Spleen (tissue), 11 donors: ENCODE results near the gene PSMG4. TPM values are rescaled to one million over a fixed set of nuclear protein-coding genes. Genes with fewer than 3 reads are reported as not detected.
A peak's percentile ranks its signal among the peaks of the same experiment; 100 is the strongest.

Experiments
- DNase-seq: peaks from one replicate; pipeline ENCODE4 v3.0.0-alpha.2; 2020
- H3K27ac ChIP-seq, 8 donors: fragments of 200-600 bp; sonication (generic) in 7 of 8; 1 replicate in 4 of 8; 2 replicates in 4 of 8; pipeline versions ENCODE4 v1.5.0 to v1.8.0; 2016 to 2021; ENCODE audit warnings: inconsistent platforms in 4 of 8, mild to moderate bottlenecking in 4 of 8, moderate library complexity in 1 of 8
- H3K27me3 ChIP-seq, 7 donors: fragments of 200-600 bp; sonication (generic) in 6 of 7; replicated peaks in 1 of 7; 1 replicate in 4 of 7; 2 replicates in 3 of 7; pipeline versions ENCODE4 v1.5.0 to v1.8.0; 2016 to 2021; ENCODE audit warnings: inconsistent platforms in 3 of 7, mild to moderate bottlenecking in 1 of 7
- H3K36me3 ChIP-seq, 6 donors: fragments of 200-600 bp; sonication (generic) in 5 of 6; 1 replicate in 4 of 6; 2 replicates in 2 of 6; pipeline versions ENCODE4 v1.5.0 to v1.8.0; 2016 to 2021; ENCODE audit warnings: inconsistent platforms in 2 of 6
- H3K4me1 ChIP-seq, 6 donors: fragments of 200-600 bp; sonication (generic) in 5 of 6; 1 replicate in 3 of 6; 2 replicates in 3 of 6; pipeline versions ENCODE4 v1.5.0 to v1.8.0; 2016 to 2021; ENCODE audit warnings: inconsistent platforms in 3 of 6
- H3K4me3 ChIP-seq, 8 donors: fragments of 200-600 bp; sonication (generic) in 7 of 8; 1 replicate in 4 of 8; 2 replicates in 4 of 8; pipeline versions ENCODE4 v1.5.0 to v1.8.0; 2016 to 2021; ENCODE audit warnings: inconsistent platforms in 4 of 8, mild to moderate bottlenecking in 4 of 8, moderate library complexity in 2 of 8
- H3K9me3 ChIP-seq, 8 donors: fragments of 200-600 bp; sonication (generic) in 7 of 8; 1 replicate in 4 of 8; 2 replicates in 4 of 8; pipeline versions ENCODE4 v1.5.0 to v1.8.0; 2016 to 2021; ENCODE audit warnings: inconsistent platforms in 4 of 8
- POLR2A ChIP-seq, 3 donors: fragments of 450-650 bp; IDR thresholded peaks; one replicate each; pipeline ENCODE4 v1.5.1; 2017; ENCODE audit warnings: antibody characterized with exemption in 3 of 3, mild to moderate bottlenecking in 1 of 3
- POLR2AphosphoS5 ChIP-seq, 3 donors: sonication (generic); formaldehyde crosslinking; IDR thresholded peaks; one replicate each; pipeline ENCODE4 v1.5.1; 2017; ENCODE audit warnings: antibody characterized with exemption in 3 of 3
- WGBS, 5 donors: extraction: QIAGEN DNeasy Blood & Tissue Kit in 3 of 5; methylation state at CpG; one replicate each; pipeline versions ENCODE4 v1.1.5 to v1.1.7; 2013 to 2018; 5-methylcytosine and 5-hydroxymethylcytosine counted together
- intact Hi-C: fragments of 100-400 bp; cut with DNase I; formaldehyde crosslinking; loops from one replicate; pipeline ENCODE4 v1.15.0; 2023; ENCODE audit warnings: low total_unique reads
- polyA plus RNA-seq, 3 donors: library from polyadenylated mRNA; stranded (reverse); fragments of 200-250 nt; gene quantifications; one replicate each; pipeline ENCODE4 v1.2.1, GENCODE V29; 2013
- total RNA-seq, 7 donors: library from RNA; depleted of rRNA in 3 of 7; stranded (reverse); fragments of >200 nt in 3 of 7; fragmentation: NEBNext Ultra II Directional in 4 of 7; extraction: Animal tissue kit (Norgen Biotek cat#: 25700) in 4 of 7; gene quantifications; one replicate each; pipeline versions ENCODE4 v1.1.0 to v1.2.1, GENCODE V29; 2016 to 2021
- TF ChIP-seq, protein P1 (sequence below), 11 experiments: fragments of 200-600 bp in 7 of 11; fragments of 450-650 bp in 4 of 11; sonication (generic) in 4 of 11; IDR thresholded peaks in 8 of 11; conservative IDR thresholded peaks in 3 of 11; 1 replicate in 7 of 11; 2 replicates in 4 of 11; pipeline versions ENCODE4 v1.4.0 to v1.8.0; 2016 to 2021; ENCODE audit warnings: antibody characterized with exemption in 11 of 11, inconsistent platforms in 4 of 11, mild to moderate bottlenecking in 1 of 11
- donor health status: healthy with polysubstance abuse.
- donor health status: DM: no; HTN: no; CAD: no; lungs with moderate emphysema.
- donor health status: DM: no; HTN: no; CAD: no.
- donor health status: Bipolar disorder and iron deficiency.
- donor health status: healthy.
- donor health status: DM: no; HTN: no; CAD: no.
- donor health status: DM: yes; HTN: yes; CAD: no.

Gene PSMG4
- total and polyA plus RNA-seq, 10 donors, result 12.1 to 41.6 (median 18.5) TPM

DNA sequence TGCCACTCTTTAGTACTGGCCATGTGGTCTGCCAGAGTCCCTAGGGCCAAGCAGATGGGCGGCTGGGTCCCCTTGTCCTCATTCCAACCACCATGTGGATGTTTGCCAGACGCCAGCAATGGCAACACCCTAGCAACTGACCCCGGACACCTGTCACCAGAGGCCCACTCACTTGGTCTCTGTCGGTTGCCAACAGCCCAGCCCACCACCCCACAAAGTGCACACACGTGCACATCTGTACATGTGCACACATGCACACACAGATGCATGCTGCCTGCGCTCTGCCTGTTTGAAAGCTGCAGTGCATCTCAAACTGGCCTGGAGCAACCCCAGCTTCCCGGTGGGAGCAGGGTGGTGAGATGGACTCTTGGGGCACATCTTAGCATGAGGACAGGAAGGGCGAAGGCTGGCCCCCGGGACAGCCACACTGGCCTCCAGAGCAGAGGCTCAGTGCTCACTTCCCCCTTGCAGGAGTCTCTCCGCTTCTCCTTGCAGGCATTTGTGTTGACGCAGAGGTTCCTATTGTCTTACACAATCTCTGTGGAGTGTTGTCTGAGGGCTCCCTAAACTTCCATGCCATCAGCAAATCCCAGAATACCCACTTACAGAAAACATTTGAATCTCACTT, 54.0 kb downstream of the PSMG4 start:
- DNase-seq, result peak; percentile 73
- no peaks in the 10 kb centered on the region for H3K9me3 ChIP-seq
- no peak overlapping the region for H3K27ac ChIP-seq
- no peaks in the 10 kb centered on the region for H3K36me3 ChIP-seq
- peaks cover 0 to under 1% (median 0%) of the 10 kb centered on the region in 6 donors for H3K4me1 ChIP-seq
- intact Hi-C loops, result no loop called here
- TF ChIP-seq, protein P1, sequence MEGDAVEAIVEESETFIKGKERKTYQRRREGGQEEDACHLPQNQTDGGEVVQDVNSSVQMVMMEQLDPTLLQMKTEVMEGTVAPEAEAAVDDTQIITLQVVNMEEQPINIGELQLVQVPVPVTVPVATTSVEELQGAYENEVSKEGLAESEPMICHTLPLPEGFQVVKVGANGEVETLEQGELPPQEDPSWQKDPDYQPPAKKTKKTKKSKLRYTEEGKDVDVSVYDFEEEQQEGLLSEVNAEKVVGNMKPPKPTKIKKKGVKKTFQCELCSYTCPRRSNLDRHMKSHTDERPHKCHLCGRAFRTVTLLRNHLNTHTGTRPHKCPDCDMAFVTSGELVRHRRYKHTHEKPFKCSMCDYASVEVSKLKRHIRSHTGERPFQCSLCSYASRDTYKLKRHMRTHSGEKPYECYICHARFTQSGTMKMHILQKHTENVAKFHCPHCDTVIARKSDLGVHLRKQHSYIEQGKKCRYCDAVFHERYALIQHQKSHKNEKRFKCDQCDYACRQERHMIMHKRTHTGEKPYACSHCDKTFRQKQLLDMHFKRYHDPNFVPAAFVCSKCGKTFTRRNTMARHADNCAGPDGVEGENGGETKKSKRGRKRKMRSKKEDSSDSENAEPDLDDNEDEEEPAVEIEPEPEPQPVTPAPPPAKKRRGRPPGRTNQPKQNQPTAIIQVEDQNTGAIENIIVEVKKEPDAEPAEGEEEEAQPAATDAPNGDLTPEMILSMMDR (IDR thresholded peaks at IDR 0.05 in 8 of 11, conservative IDR thresholded peaks at IDR 0.05 in 3 of 11), result no peak
- no peak for TF ChIP-seq POLR2A (IDR thresholded peaks at IDR 0.05)
- TF ChIP-seq POLR2AphosphoS5 (IDR thresholded peaks at IDR 0.05), result peak in 2 of 3 donors; percentile 34 to 40
- 66 to 83% (median 74%) methylated on average over 5 to 11 of the region's 11 CpGs for WGBS, 5 donors
- H3K4me3 ChIP-seq, result no peak overlapping the region
- H3K27me3 ChIP-seq, result peaks cover 0 to 9% (median 0%) of the 10 kb centered on the region in 7 donors

DNA sequence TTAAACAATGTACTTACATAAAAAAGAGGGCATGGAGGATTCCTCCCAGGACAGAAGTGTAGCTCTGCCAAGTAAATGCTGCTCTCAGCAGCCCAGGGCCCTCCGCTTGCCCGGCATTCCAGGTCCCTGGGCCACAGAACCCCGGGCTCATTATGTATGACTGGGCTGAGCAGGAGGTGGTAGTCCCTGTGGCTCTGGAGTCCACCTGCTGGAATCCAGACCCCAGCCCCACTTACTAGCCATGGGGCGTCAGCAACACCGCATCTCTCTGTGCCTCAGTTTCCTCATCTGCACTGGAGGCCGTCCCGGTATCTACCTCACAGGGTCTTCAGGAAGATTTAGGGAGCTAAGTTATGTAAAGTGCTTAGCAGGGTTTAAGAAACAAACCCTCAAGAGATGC, 55.4 kb downstream of the PSMG4 start:
- no peak overlapping the region for H3K4me3 ChIP-seq
- intact Hi-C loops, result no loop called here
- H3K27ac ChIP-seq, result no peak overlapping the region
- 88 to 98% (median 94%) methylated on average over 6 to 7 of the region's 7 CpGs for WGBS, 5 donors
- DNase-seq, result peak; percentile 16
- TF ChIP-seq POLR2A (IDR thresholded peaks at IDR 0.05), result no peak
- TF ChIP-seq POLR2AphosphoS5 (IDR thresholded peaks at IDR 0.05), result no peak
- TF ChIP-seq, protein P1 (IDR thresholded peaks at IDR 0.05 in 8 of 11, conservative IDR thresholded peaks at IDR 0.05 in 3 of 11), result no peak
- H3K4me1 ChIP-seq, result peaks cover 0 to 10% (median 8%) of the 10 kb centered on the region in 6 donors
- no peaks in the 10 kb centered on the region for H3K36me3 ChIP-seq
- H3K27me3 ChIP-seq, result peaks cover 0 to 17% (median 0%) of the 10 kb centered on the region in 7 donors
- H3K9me3 ChIP-seq, result no peaks in the 10 kb centered on the region

DNA sequence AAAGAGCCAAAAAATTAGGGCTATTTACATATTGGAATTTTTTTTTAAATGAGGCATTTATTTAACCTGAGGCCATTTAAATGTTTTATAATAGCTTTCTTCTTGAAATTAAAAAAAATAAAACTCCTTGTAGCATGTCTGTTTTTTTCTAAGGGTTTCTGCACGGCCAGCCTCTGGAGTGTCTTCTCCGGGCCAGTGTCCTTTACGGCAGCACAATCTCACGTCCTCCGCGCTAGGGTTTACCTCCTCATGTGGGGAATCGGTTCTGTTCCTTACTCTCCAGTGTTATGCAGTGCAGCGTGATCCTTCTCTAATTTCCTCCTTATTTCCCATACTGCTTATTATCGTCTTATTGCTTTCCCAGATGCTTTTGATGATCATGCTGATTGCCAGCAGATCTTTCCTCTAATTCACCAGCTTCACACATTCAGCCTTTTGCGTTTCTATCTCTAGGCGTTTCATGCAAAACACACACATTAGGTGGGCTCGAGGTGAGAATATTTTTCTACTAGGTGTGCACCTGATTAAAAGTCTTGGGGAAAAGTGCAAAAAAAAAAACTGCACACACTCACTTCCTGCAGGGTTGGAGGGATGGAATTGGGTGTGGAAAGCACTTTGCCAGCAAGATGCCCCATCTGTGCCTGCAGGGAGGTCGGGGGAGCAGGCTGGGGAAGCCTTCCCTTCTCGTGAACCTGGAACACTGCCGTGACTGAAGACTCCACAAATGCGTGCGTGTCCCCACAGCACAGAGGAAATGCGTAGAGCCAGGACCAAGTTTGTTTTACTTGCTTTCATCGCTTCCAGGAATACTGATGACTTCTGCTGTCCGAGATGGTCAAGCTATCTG, 56.1 kb downstream of the PSMG4 start:
- Histone ChIP-seq H3K4me1 (peaks cover 0 to 10% (median 8%) of the 10 kb centered on the region in 6 donors), H3K9me3 (no peaks in the 10 kb centered on the region), H3K4me3 (no peak overlapping the region), H3K27me3 (peaks cover 0 to 17% (median 0%) of the 10 kb centered on the region in 7 donors), H3K36me3 (no peaks in the 10 kb centered on the region), H3K27ac (no peak overlapping the region)
- peak; percentile 44 for DNase-seq
- WGBS, 5 donors, result 85 to 93% (median 90%) methylated on average over 19 to 20 of the region's 20 CpGs
- no peak for TF ChIP-seq POLR2A (IDR thresholded peaks at IDR 0.05)
- TF ChIP-seq, protein P1 (IDR thresholded peaks at IDR 0.05 in 8 of 11, conservative IDR thresholded peaks at IDR 0.05 in 3 of 11), result no peak
- TF ChIP-seq POLR2AphosphoS5 (IDR thresholded peaks at IDR 0.05), result no peak
- intact Hi-C loops, result no loop called here

DNA sequence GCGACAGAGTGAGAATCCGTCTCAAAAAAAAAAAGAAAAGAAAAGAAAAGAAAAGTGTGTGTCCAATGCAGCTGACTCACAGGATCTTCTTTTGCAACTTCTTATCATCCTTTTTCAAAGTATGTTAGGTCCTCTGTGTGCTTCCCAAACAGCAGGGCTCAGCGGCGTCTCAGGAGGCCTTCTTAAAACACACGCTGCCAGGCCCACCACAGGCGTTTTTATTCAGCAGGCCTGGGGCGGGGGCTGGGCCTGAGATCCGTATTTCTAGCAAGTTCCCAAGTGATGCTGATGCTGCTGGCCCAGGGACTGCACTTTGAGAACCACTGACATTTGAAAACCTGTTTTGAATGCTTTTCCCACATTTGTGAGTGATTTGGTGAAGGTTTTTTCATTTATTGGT, 57.1 kb downstream of the PSMG4 start:
- peaks cover 0 to 10% (median 8%) of the 10 kb centered on the region in 6 donors for H3K4me1 ChIP-seq
- no peak overlapping the region for H3K27ac ChIP-seq
- H3K27me3 ChIP-seq, result peaks cover 0 to 17% (median 0%) of the 10 kb centered on the region in 7 donors
- peak; percentile 41 for DNase-seq
- no peaks in the 10 kb centered on the region for H3K36me3 ChIP-seq
- 86 to 95% (median 90%) methylated on average over 8 of the region's 8 CpGs for WGBS, 5 donors
- no peak overlapping the region for H3K4me3 ChIP-seq
- TF ChIP-seq POLR2AphosphoS5 (IDR thresholded peaks at IDR 0.05) (no peak), POLR2A (IDR thresholded peaks at IDR 0.05) (no peak)
- TF ChIP-seq, protein P1 (IDR thresholded peaks at IDR 0.05 in 8 of 11, conservative IDR thresholded peaks at IDR 0.05 in 3 of 11), result no peak
- intact Hi-C loops, result no loop called here
- no peaks in the 10 kb centered on the region for H3K9me3 ChIP-seq
